GM12878 (cell line): ENCODE measurements around the gene SCYGR3. TPM values are rescaled to one million over a fixed set of nuclear protein-coding genes. Genes with fewer than 3 reads are reported as not detected.

Experiments
- ATAC-seq: fragments of 200-7000 bp; cut with Tn5 transposase; 3 replicates; pipeline ENCODE4 v1.9.1; 2020; ENCODE audit warnings: mild to moderate bottlenecking, moderate library complexity
- BruUV-seq: library from RNA; stranded (reverse); fragments of 400-500 nt; replicated peaks from 2 replicates; lab custom pipeline; 2021; lab: Mats Ljungman, UMichigan
- CTCF ChIA-PET: fragments of 300-600 bp; sonication (Branson Sonifier 250); formaldehyde crosslinking; extraction: SDS; loops from one replicate; lab custom pipeline; 2021; ENCODE audit warnings: inconsistent platforms; lab: Yijun Ruan, JAX
- POLR2A ChIA-PET: fragments of 350-600 bp; formaldehyde crosslinking; extraction: SDS; loops from one replicate; lab custom pipeline; 2021; ENCODE audit warnings: inconsistent platforms; lab: Charles Lee
- RAD21 ChIA-PET: fragments of 300-600 bp; sonication (Branson Sonifier 250); formaldehyde crosslinking; loops from one replicate; lab custom pipeline; 2023; ENCODE audit warnings: antibody characterized with exemption; ENCODE audit not compliant: unreplicated experiment; lab: Charles Lee
- SMC1A ChIA-PET: fragments of 300-600 bp; sonication (Branson Sonifier 250); formaldehyde crosslinking; loops from one replicate; lab custom pipeline; 2023; ENCODE audit not compliant: unreplicated experiment, uncharacterized antibody; lab: Charles Lee
- DNase-seq: peaks from one replicate; pipeline ENCODE4 v3.0.0-alpha.2; 2011; ENCODE audit warnings: low read depth, low spot score
- FAIRE-seq: peaks from 3 replicates; lab custom pipeline; 2011; peaks lifted over from hg19 to GRCh38; lab: Jason Lieb, UNC
- H2AFZ ChIP-seq: 2 replicates; pipeline ENCODE4 v1.6.0; 2011; ENCODE audit warnings: low read depth, low read length, control low read depth; ENCODE audit not compliant: control insufficient read depth
- H3K27ac ChIP-seq: 2 replicates; pipeline ENCODE4 v1.5.1; 2011; ENCODE audit warnings: control low read depth; ENCODE audit not compliant: control insufficient read depth, insufficient read depth
- H3K27me3 ChIP-seq, 2 experiments: replicated peaks in 1 of 2; 2 replicates each; pipeline versions ENCODE4 v1.6.0 to v1.6.1; 2011; ENCODE audit warnings: low read length in 1 of 2; ENCODE audit not compliant: control insufficient read depth in 2 of 2, insufficient read depth in 2 of 2
- H3K36me3 ChIP-seq, 2 experiments: 2 replicates each; pipeline ENCODE4 v1.5.1; 2011; ENCODE audit warnings: low read length in 1 of 2; ENCODE audit not compliant: control insufficient read depth in 2 of 2, insufficient read depth in 2 of 2
- H3K4me1 ChIP-seq: 2 replicates; pipeline ENCODE4 v1.6.1; 2011; ENCODE audit warnings: mild to moderate bottlenecking, low read length, moderate library complexity, mixed read lengths; ENCODE audit not compliant: control insufficient read depth, insufficient read depth
- H3K4me2 ChIP-seq: 2 replicates; pipeline ENCODE4 v1.6.0; 2011; ENCODE audit warnings: control low read depth; ENCODE audit not compliant: control insufficient read depth, insufficient read depth
- H3K4me3 ChIP-seq: fragments of 200-600 bp; sonication (generic); 2 replicates; pipeline ENCODE4 v1.5.1; 2016
- H3K79me2 ChIP-seq: 2 replicates; pipeline ENCODE4 v1.6.0; 2011; ENCODE audit warnings: low read length; ENCODE audit not compliant: control insufficient read depth, insufficient read depth
- H3K9ac ChIP-seq: 2 replicates; pipeline ENCODE4 v1.8.0; 2011; ENCODE audit warnings: low read length, control low read depth, mixed read lengths; ENCODE audit not compliant: control insufficient read depth, insufficient read depth
- H3K9me3 ChIP-seq: replicated peaks from 3 replicates; pipeline ENCODE4 v1.5.1; 2011; ENCODE audit warnings: mild to moderate bottlenecking, low read length; ENCODE audit not compliant: control insufficient read depth, insufficient read depth
- H4K20me1 ChIP-seq: 2 replicates; pipeline ENCODE4 v1.6.0; 2011; ENCODE audit not compliant: control insufficient read depth, insufficient read depth
- EZH2 ChIP-seq: IDR thresholded peaks from 2 replicates; pipeline ENCODE4 v1.6.1; 2012; ENCODE audit warnings: low read depth, mild to moderate bottlenecking, control low read depth, inconsistent platforms, low read length, borderline replicate concordance; ENCODE audit not compliant: control insufficient read depth
- IKZF2 ChIP-seq, 2 experiments: fragments of 450-650 bp; IDR thresholded peaks; 2 replicates each; pipeline ENCODE4 v1.6.1; 2017; ENCODE audit warnings: mild to moderate bottlenecking in 2 of 2, moderate library complexity in 2 of 2
- IRF3 ChIP-seq: fragments of 450-650 bp; IDR thresholded peaks from 2 replicates; pipeline ENCODE4 v1.6.1; 2014; ENCODE audit warnings: mild to moderate bottlenecking
- IRF4 ChIP-seq: IDR thresholded peaks from 2 replicates; pipeline ENCODE4 v1.6.1; 2011; ENCODE audit warnings: low read depth, low read length
- MAX ChIP-seq: IDR thresholded peaks from 2 replicates; pipeline ENCODE4 v1.6.1; 2012; ENCODE audit warnings: low read depth, low read length, improper control_type of control experiment
- NR2F1 ChIP-seq: fragments of 450-650 bp; conservative IDR thresholded peaks from 2 replicates; pipeline ENCODE4 v1.6.1; 2017; ENCODE audit warnings: mild to moderate bottlenecking
- PAX5 ChIP-seq: IDR thresholded peaks from 2 replicates; pipeline ENCODE4 v1.6.1; 2011; ENCODE audit warnings: low read depth, low read length, borderline replicate concordance
- RB1 ChIP-seq: fragments of 450-650 bp; formaldehyde crosslinking; IDR thresholded peaks from 2 replicates; pipeline ENCODE4 v1.6.1; 2017; ENCODE audit warnings: mild to moderate bottlenecking, borderline replicate concordance
- RBBP5 ChIP-seq: fragments of 200-600 bp; sonication (generic); conservative IDR thresholded peaks from 2 replicates; pipeline ENCODE4 v1.6.1; 2016
- SRF ChIP-seq, 2 experiments: IDR thresholded peaks; 2 replicates each; pipeline ENCODE4 v1.6.1; 2011; ENCODE audit warnings: low read depth in 2 of 2, low read length in 2 of 2, mild to moderate bottlenecking in 1 of 2, moderate library complexity in 1 of 2
- TAF1 ChIP-seq: IDR thresholded peaks from 2 replicates; pipeline ENCODE4 v1.6.1; 2011; ENCODE audit warnings: mild to moderate bottlenecking, low read depth, low read length, borderline replicate concordance
- WGBS: methylation state at CpG from one replicate; pipeline ENCODE4 v1.1.6; 2016; ENCODE audit warnings: low lambda C conversion rate; ENCODE audit not compliant: insufficient replicate concordance, insufficient coverage; ENCODE audit errors: missing lambda C conversion rate; 5-methylcytosine and 5-hydroxymethylcytosine counted together
- in situ Hi-C: fragments of 300-500 bp; cut with MboI; formaldehyde crosslinking; loops from 9 replicates; pipeline ENCODE4 v1.14.3; 2018; ENCODE audit warnings: mixed read lengths
- intact Hi-C: fragments of 100-400 bp; cut with micrococcal nuclease; formaldehyde crosslinking; loops from one replicate; pipeline ENCODE4 v1.14.2; 2022; ENCODE audit not compliant: unreplicated experiment
- polyA plus RNA-seq, 11 experiments: library from polyadenylated mRNA; depleted of rRNA in 4 of 11; unstranded in 6 of 11; stranded (reverse) in 5 of 11; fragments of >200 nt; fragmentation: Nextera tagmentation in 4 of 11; fragmentation: Illumina TruSeq in 1 of 11; extraction: Ambion mirVana in 4 of 11; extraction: Trizol in 1 of 11; gene quantifications; 1 replicate in 1 of 11; 2 replicates in 10 of 11; pipeline versions ENCODE4 v1.2.1 to v1.2.3, GENCODE V29; 2011 to 2016; ENCODE audit warnings: inconsistent platforms in 2 of 11, missing spikeins in 2 of 11, low read depth in 1 of 11
- total RNA-seq, 4 experiments: library from RNA; depleted of rRNA in 3 of 4; stranded (reverse); fragments of >200 nt in 3 of 4; fragmentation: Illumina TruSeq in 1 of 4; extraction: Trizol in 1 of 4; gene quantifications; 2 replicates each; pipeline versions ENCODE4 v1.2.1 to v1.2.3, GENCODE V29; 2013 to 2021

Gene SCYGR3
- total and polyA plus RNA-seq, 10 of the 15 experiments (the other 5 are each of a cell fraction or from before 2014, with no cell fraction given): not detected

- TF ChIP-seq IRF3 (no peak), TAF1 (no peak), NR2F1 (no peak), IRF4 (no peak), EZH2 (no peak), PAX5 (no peak), MAX (no peak)
Measured at GRCh38 chr2:227614740-227615139, at the start of gene SCYGR3 (continued).

GRCh38 chr2:227661827-227662226, 47.2 kb upstream of the SCYGR3 start:
- SMC1A ChIA-PET: interaction anchor here (1.5 to 1.7 kb wide), 2 partner anchors 104 to 199 kb away, joined by 7 to 10 read pairs; no protein-coding TSS in a partner anchor
- Histone ChIP-seq H3K79me2 (no peaks in the 10 kb centered on the region), H3K27ac (no peak overlapping the region), H3K36me3 (no peaks in the 10 kb centered on the region), H3K4me2 (no peak overlapping the region), H3K4me3 (no peak overlapping the region), H2AFZ (no peak overlapping the region), H3K9ac (no peak overlapping the region), H3K4me1 (no peaks in the 10 kb centered on the region), H4K20me1 (no peaks in the 10 kb centered on the region), H3K27me3 (no peaks in the 10 kb centered on the region), H3K9me3 (no peaks in the 10 kb centered on the region)
- DNase-seq (no peak), FAIRE-seq (no peak), ATAC-seq (no peak)
- BruUV-seq: no TSS peak
- RAD21 ChIA-PET: interaction anchor here (1.3 kb wide), 1 partner anchor 104 kb away, joined by 6 read pairs; no protein-coding TSS in a partner anchor
- 34% methylated on average over 3 of the region's 3 CpGs for WGBS
- in situ Hi-C loops: loop anchor here (5.0 kb wide), 2 partner anchors 105 to 220 kb away; no protein-coding TSS in a partner anchor
- CTCF ChIA-PET: interaction anchor here (1.3 to 2.0 kb wide), 2 partner anchors 104 to 224 kb away, joined by 5 to 10 read pairs; no protein-coding TSS in a partner anchor
- POLR2A ChIA-PET: no interaction called here
- intact Hi-C loops: no loop called here
- TF ChIP-seq SRF (IDR thresholded peaks at IDR 0.05; ENCODE audit: low read depth in 2 of 2, low read length in 2 of 2) (no peak), RBBP5 (no peak), IKZF2 (IDR thresholded peaks at IDR 0.05) (no peak), RB1 (no peak), PAX5 (no peak)
